OCI-LY7 (cell line): ENCODE results near the gene SDF4. TPM values are rescaled to one million over a fixed set of nuclear protein-coding genes. Genes with fewer than 3 reads are reported as not detected.

Experiments
- BruUV-seq: library from RNA; stranded (reverse); fragments of 400-500 nt; replicated peaks from 2 replicates; lab custom pipeline; 2021; lab: Mats Ljungman, UMichigan
- CTCF ChIA-PET: fragments of 300-600 bp; sonication (Branson Sonifier 250); formaldehyde crosslinking; loops from one replicate; lab custom pipeline; 2022; ENCODE audit warnings: antibody characterized with exemption; ENCODE audit not compliant: unreplicated experiment; lab: Charles Lee
- POLR2A ChIA-PET: fragments of 300-600 bp; sonication (Branson Sonifier 250); formaldehyde crosslinking; loops from one replicate; lab custom pipeline; 2022; ENCODE audit warnings: antibody characterized with exemption; lab: Charles Lee
- DNase-seq: peaks from one replicate; pipeline ENCODE4 v3.0.0-alpha.2; 2015; ENCODE audit warnings: low spot score
- H2AFZ ChIP-seq: fragments of 200-600 bp; sonication (generic), shearing (Covaris generic); 2 replicates; pipeline ENCODE4 v1.6.1; 2014; ENCODE audit warnings: mild to moderate bottlenecking, antibody characterized with exemption, low read length, moderate library complexity
- H3K27ac ChIP-seq: fragments of 200-600 bp; sonication (generic); 2 replicates; pipeline ENCODE4 v1.5.1; 2014; ENCODE audit warnings: mixed run types, low read depth, mild to moderate bottlenecking, moderate library complexity, low read length, inconsistent platforms; ENCODE audit not compliant: poor library complexity, severe bottlenecking
- H3K36me3 ChIP-seq: fragments of 200-600 bp; sonication (generic); 2 replicates; pipeline ENCODE4 v1.6.1; 2014; ENCODE audit warnings: mild to moderate bottlenecking, antibody characterized with exemption, low read length, moderate library complexity, mixed read lengths; ENCODE audit not compliant: insufficient read depth
- H3K4me1 ChIP-seq: fragments of 200-600 bp; sonication (generic); 2 replicates; pipeline ENCODE4 v1.5.1; 2014; ENCODE audit warnings: mild to moderate bottlenecking, low read length; ENCODE audit not compliant: insufficient read depth, poor library complexity, severe bottlenecking
- H3K4me2 ChIP-seq: fragments of 200-600 bp; sonication (generic); 2 replicates; pipeline ENCODE4 v1.6.1; 2014; ENCODE audit warnings: mild to moderate bottlenecking, low read length
- H3K4me3 ChIP-seq: fragments of 200-600 bp; sonication (generic); 2 replicates; pipeline ENCODE4 v1.5.1; 2014; ENCODE audit warnings: mild to moderate bottlenecking, low read depth, low read length; ENCODE audit not compliant: poor library complexity, severe bottlenecking
- H3K79me2 ChIP-seq: fragments of 200-600 bp; sonication (generic); 2 replicates; pipeline ENCODE4 v1.6.1; 2016; ENCODE audit warnings: low read depth, mild to moderate bottlenecking, low read length, moderate library complexity, mixed read lengths; ENCODE audit not compliant: insufficient read depth
- H3K9me2 ChIP-seq: fragments of 200-600 bp; sonication (generic); 2 replicates; pipeline ENCODE4 v1.6.1; 2016; ENCODE audit warnings: mild to moderate bottlenecking, low read length, mixed read lengths; ENCODE audit not compliant: insufficient read depth
- H3K9me3 ChIP-seq: fragments of 200-600 bp; sonication (generic); 2 replicates; pipeline ENCODE4 v1.6.1; 2014; ENCODE audit warnings: mild to moderate bottlenecking, mixed run types, low read length, mixed read lengths
- H4K20me1 ChIP-seq: fragments of 200-600 bp; sonication (generic); 2 replicates; pipeline ENCODE4 v1.6.1; 2014; ENCODE audit warnings: mild to moderate bottlenecking, antibody characterized with exemption, low read length, moderate library complexity, mixed read lengths; ENCODE audit not compliant: insufficient read depth
- EZH2phosphoT487 ChIP-seq: fragments of 200-600 bp; sonication (generic); IDR thresholded peaks from 2 replicates; pipeline ENCODE4 v1.6.1; 2018; ENCODE audit warnings: low read depth, borderline replicate concordance, mild to moderate bottlenecking, mixed run types, antibody characterized with exemption, low read length, moderate library complexity, mixed read lengths
- intact Hi-C: fragments of 100-400 bp; cut with micrococcal nuclease; formaldehyde crosslinking; loops from one replicate; pipeline ENCODE4 v1.10.0; 2022; ENCODE audit not compliant: unreplicated experiment
- total RNA-seq, 2 experiments: library from RNA; depleted of rRNA in 1 of 2; stranded (reverse); fragments of >200 nt in 1 of 2; shearing (Covaris generic) in 1 of 2; gene quantifications; 2 replicates each; pipeline ENCODE4 v1.2.3, GENCODE V29; 2014 to 2022
- TF ChIP-seq, protein P1 (sequence below): fragments of 200-600 bp; sonication (generic); conservative IDR thresholded peaks from 2 replicates; pipeline ENCODE4 v1.5.1; 2014; ENCODE audit warnings: mild to moderate bottlenecking, antibody characterized with exemption, low read length, moderate library complexity, mixed read lengths

The SDF4 gene
- total RNA-seq, 2 experiments from 2014 or later: 47.7 to 85.7 TPM

DNA sequence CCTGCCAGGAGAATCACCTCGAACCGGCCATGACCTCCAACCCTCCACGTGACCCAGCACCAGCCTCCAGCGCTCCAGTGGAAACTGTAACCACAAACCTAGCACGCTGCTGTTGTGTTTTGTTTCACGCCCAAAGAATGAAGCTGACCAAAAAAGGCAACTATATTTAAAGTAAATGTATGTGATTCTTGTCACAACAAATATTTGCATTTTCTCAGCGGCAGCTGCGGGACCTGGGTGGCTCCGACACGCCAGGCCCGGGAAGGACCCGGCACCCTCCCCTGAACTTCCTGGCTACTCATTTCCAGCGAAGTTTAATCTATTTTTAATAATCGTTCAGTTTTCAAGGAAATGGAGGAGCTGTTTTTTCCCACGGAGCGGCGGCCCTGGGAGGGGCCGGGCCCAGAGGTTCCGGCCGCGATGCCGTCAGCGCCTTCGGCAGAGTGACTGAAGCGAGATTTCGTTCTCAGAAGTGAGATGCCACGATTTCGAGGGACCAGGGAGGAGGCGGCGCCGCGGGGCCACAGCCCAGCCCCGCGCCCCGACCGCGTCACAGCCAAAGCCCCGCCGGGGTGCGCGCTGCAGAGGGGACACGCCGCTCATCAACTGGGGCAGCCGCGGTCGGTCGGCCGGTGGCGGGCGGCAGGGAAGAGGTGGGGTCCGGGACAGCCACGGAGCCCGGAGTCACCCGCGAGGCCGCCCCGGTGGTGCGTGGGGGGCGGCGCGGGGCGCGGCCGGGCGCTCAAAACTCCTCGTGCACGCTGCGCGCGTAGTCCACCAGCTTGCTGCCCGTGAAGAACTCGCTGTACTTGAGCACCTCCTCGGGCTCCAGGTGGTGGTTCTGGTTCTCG, 14.8 kb downstream of the SDF4 start:
- Histone ChIP-seq H3K27ac (no peak overlapping the region), H3K79me2 (no peaks in the 10 kb centered on the region), H3K36me3 (peaks cover 45% of the 10 kb centered on the region), H3K9me3 (no peaks in the 10 kb centered on the region), H2AFZ (no peak overlapping the region), H3K4me2 (no peak overlapping the region), H3K4me1 (no peaks in the 10 kb centered on the region), H4K20me1 (no peaks in the 10 kb centered on the region), H3K9me2 (no peaks in the 10 kb centered on the region), H3K4me3 (no peak overlapping the region)
- POLR2A ChIA-PET: no interaction called here
- TSS peak; percentile 90 for BruUV-seq
- no peak for DNase-seq
- TF ChIP-seq, protein P1, sequence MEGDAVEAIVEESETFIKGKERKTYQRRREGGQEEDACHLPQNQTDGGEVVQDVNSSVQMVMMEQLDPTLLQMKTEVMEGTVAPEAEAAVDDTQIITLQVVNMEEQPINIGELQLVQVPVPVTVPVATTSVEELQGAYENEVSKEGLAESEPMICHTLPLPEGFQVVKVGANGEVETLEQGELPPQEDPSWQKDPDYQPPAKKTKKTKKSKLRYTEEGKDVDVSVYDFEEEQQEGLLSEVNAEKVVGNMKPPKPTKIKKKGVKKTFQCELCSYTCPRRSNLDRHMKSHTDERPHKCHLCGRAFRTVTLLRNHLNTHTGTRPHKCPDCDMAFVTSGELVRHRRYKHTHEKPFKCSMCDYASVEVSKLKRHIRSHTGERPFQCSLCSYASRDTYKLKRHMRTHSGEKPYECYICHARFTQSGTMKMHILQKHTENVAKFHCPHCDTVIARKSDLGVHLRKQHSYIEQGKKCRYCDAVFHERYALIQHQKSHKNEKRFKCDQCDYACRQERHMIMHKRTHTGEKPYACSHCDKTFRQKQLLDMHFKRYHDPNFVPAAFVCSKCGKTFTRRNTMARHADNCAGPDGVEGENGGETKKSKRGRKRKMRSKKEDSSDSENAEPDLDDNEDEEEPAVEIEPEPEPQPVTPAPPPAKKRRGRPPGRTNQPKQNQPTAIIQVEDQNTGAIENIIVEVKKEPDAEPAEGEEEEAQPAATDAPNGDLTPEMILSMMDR: no peak
- no peak for TF ChIP-seq EZH2phosphoT487
- intact Hi-C loops: no loop called here
- CTCF ChIA-PET: no interaction called here

DNA sequence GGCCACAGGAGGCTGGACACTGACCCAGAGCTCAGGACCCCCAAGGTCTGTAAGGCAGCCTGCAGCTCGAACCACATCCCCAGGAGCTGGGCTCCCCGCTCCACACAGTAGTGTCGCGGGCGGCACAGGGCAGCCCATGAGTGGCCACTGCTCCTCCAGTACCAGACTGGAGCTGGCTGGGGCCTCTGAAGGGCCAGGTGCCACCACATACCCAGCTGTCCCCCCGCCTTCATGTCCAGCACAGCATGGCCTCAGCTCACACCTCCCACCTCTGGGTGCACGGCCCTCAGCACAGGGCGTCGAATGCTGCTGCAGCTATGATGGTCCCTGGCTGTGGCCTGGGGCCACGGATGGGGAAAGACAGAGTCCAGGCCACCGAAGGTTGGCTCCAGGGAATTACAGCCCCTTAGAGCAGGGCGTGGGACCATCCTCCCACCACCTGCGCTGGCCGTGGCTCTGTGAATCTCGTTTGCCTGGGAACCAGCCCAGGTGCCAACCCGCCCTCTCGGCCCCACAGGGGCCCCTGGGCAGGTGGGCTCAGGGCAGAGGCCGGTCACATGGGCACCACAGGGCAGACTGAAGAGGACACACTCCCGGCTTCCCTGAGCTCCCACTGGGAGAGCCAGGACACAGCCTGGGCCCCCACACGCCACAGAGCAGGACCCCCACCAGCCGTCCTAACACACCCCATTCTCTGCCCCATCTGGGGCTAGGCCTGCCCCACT, 15.8 kb downstream of the SDF4 start:
- Histone ChIP-seq H3K9me2 (no peaks in the 10 kb centered on the region), H3K27ac (no peak overlapping the region), H3K4me3 (no peak overlapping the region), H3K9me3 (no peaks in the 10 kb centered on the region), H3K79me2 (no peaks in the 10 kb centered on the region), H3K4me1 (no peaks in the 10 kb centered on the region), H2AFZ (no peak overlapping the region), H3K36me3 (peaks cover 37% of the 10 kb centered on the region), H3K4me2 (no peak overlapping the region), H4K20me1 (no peaks in the 10 kb centered on the region)
- ChIA-PET POLR2A (no interaction called here), CTCF (no interaction called here)
- no peak for DNase-seq
- intact Hi-C loops: no loop called here
- TF ChIP-seq, protein P1: no peak
- no peak for TF ChIP-seq EZH2phosphoT487
- no TSS peak for BruUV-seq
